H9 (cell line): Measurements from ENCODE around the gene CSTF3. TPM values are rescaled to one million over a fixed set of nuclear protein-coding genes. Genes with fewer than 3 reads are reported as not detected.

Source experiments
- DNase-seq: peaks from one replicate; pipeline ENCODE4 v3.0.0-alpha.2; 2017
- H2AFZ ChIP-seq: one replicate; pipeline ENCODE4 v1.6.1; 2013; ENCODE audit warnings: mild to moderate bottlenecking, low read length, control low read depth, moderate library complexity
- H2AK5ac ChIP-seq: 2 replicates; pipeline ENCODE4 v1.6.1; 2013; ENCODE audit warnings: low read length, control low read depth, mixed read lengths; ENCODE audit not compliant: insufficient read length
- H2BK120ac ChIP-seq: one replicate; pipeline ENCODE4 v1.6.1; 2013; ENCODE audit warnings: low read depth, mild to moderate bottlenecking, low read length, control low read depth, inconsistent platforms; ENCODE audit not compliant: poor library complexity, severe bottlenecking
- H2BK12ac ChIP-seq: 2 replicates; pipeline ENCODE4 v1.6.1; 2013; ENCODE audit warnings: low read length, control low read depth, mixed read lengths, low read depth; ENCODE audit not compliant: insufficient read length
- H2BK15ac ChIP-seq: 2 replicates; pipeline ENCODE4 v1.6.1; 2013; ENCODE audit warnings: low read depth, low read length, control low read depth
- H2BK20ac ChIP-seq: one replicate; pipeline ENCODE4 v1.6.1; 2013; ENCODE audit warnings: low read depth, mild to moderate bottlenecking, low read length, control low read depth, inconsistent platforms; ENCODE audit not compliant: poor library complexity, severe bottlenecking
- H2BK5ac ChIP-seq: 2 replicates; pipeline ENCODE4 v1.6.1; 2013; ENCODE audit warnings: low read length, control low read depth, mixed read lengths; ENCODE audit not compliant: insufficient read length
- H3K14ac ChIP-seq: 2 replicates; pipeline ENCODE4 v1.6.1; 2013; ENCODE audit warnings: low read length, control low read depth; ENCODE audit not compliant: insufficient read depth
- H3K18ac ChIP-seq: 2 replicates; pipeline ENCODE4 v1.6.1; 2013; ENCODE audit warnings: low read depth, mild to moderate bottlenecking, mixed read lengths, low read length, control low read depth; ENCODE audit not compliant: insufficient read length
- H3K23ac ChIP-seq: 2 replicates; pipeline ENCODE4 v1.6.1; 2013; ENCODE audit warnings: low read length, control low read depth, mixed read lengths, low read depth; ENCODE audit not compliant: insufficient read length
- H3K23me2 ChIP-seq: 2 replicates; pipeline ENCODE4 v1.6.1; 2013; ENCODE audit warnings: low read depth, mild to moderate bottlenecking, mixed read lengths, low read length, control low read depth; ENCODE audit not compliant: insufficient read length, poor library complexity, severe bottlenecking
- H3K27ac ChIP-seq: 2 replicates; pipeline ENCODE4 v1.5.1; 2013; ENCODE audit warnings: low read length, control low read depth, mixed read lengths, low read depth; ENCODE audit not compliant: insufficient read length
- H3K27me3 ChIP-seq: 2 replicates; pipeline ENCODE4 v1.6.1; 2013; ENCODE audit warnings: low read length, control low read depth, inconsistent platforms; ENCODE audit not compliant: insufficient read depth
- H3K4ac ChIP-seq: 2 replicates; pipeline ENCODE4 v1.6.1; 2013; ENCODE audit warnings: low read depth, mild to moderate bottlenecking, control low read depth, inconsistent platforms, low read length, moderate library complexity
- H3K4me1 ChIP-seq: 2 replicates; pipeline ENCODE4 v1.6.1; 2013; ENCODE audit warnings: low read length, control low read depth, inconsistent platforms; ENCODE audit not compliant: insufficient read depth
- H3K4me2 ChIP-seq: 2 replicates; pipeline ENCODE4 v1.6.1; 2013; ENCODE audit warnings: low read length, control low read depth, mixed read lengths; ENCODE audit not compliant: insufficient read length, insufficient read depth
- H3K56ac ChIP-seq: 2 replicates; pipeline ENCODE4 v1.6.1; 2013; ENCODE audit warnings: low read depth, mild to moderate bottlenecking, mixed read lengths, low read length, control low read depth; ENCODE audit not compliant: insufficient read length
- H3K79me1 ChIP-seq: 2 replicates; pipeline ENCODE4 v1.6.1; 2013; ENCODE audit warnings: low read depth, mild to moderate bottlenecking, moderate library complexity, low read length, control low read depth, inconsistent platforms; ENCODE audit not compliant: insufficient read depth, poor library complexity, severe bottlenecking
- H3K79me2 ChIP-seq: 2 replicates; pipeline ENCODE4 v1.6.1; 2013; ENCODE audit warnings: low read length, control low read depth, inconsistent platforms; ENCODE audit not compliant: insufficient read depth
- H3K9ac ChIP-seq: 2 replicates; pipeline ENCODE4 v1.6.1; 2013; ENCODE audit warnings: low read length, control low read depth, mixed read lengths; ENCODE audit not compliant: insufficient read length; ENCODE audit errors: extremely low read depth
- H3K9me3 ChIP-seq: one replicate; pipeline ENCODE4 v1.6.1; 2013; ENCODE audit warnings: low read depth, low read length, inconsistent platforms; ENCODE audit not compliant: control insufficient read depth
- H3T11ph ChIP-seq: one replicate; pipeline ENCODE4 v1.6.1; 2013; ENCODE audit warnings: mild to moderate bottlenecking, low read length, control low read depth, inconsistent platforms
- H4K20me1 ChIP-seq: one replicate; pipeline ENCODE4 v1.6.1; 2013; ENCODE audit not compliant: control insufficient read depth, insufficient read length, insufficient read depth
- H4K5ac ChIP-seq: 2 replicates; pipeline ENCODE4 v1.6.1; 2013; ENCODE audit warnings: low read depth, mild to moderate bottlenecking, mixed read lengths, low read length, control low read depth; ENCODE audit not compliant: insufficient read length
- H4K8ac ChIP-seq: replicated peaks from 2 replicates; pipeline ENCODE4 v1.6.1; 2013; ENCODE audit warnings: low read length, control low read depth, mixed read lengths, low read depth; ENCODE audit not compliant: insufficient read length
- H4K91ac ChIP-seq: 2 replicates; pipeline ENCODE4 v1.6.1; 2013; ENCODE audit warnings: low read depth, mild to moderate bottlenecking, moderate library complexity, mixed read lengths, low read length, control low read depth; ENCODE audit not compliant: insufficient read length
- H3K27ac Mint-ChIP-seq, 3 experiments: 2 replicates in 2 of 3; 3 replicates in 1 of 3; pipeline ENCODE4 v1.8.0; 2020 to 2021; ENCODE audit warnings: mixed read lengths in 3 of 3, mild to moderate bottlenecking in 1 of 3, moderate library complexity in 1 of 3
- H3K27me3 Mint-ChIP-seq: 2 replicates; pipeline ENCODE4 v1.8.0; 2021; ENCODE audit warnings: low read depth, mild to moderate bottlenecking, moderate library complexity, mixed read lengths
- H3K36me3 Mint-ChIP-seq, 3 experiments: 2 replicates in 2 of 3; 3 replicates in 1 of 3; pipeline ENCODE4 v1.8.0; 2020 to 2021; ENCODE audit warnings: low read depth in 3 of 3, mixed read lengths in 3 of 3; ENCODE audit not compliant: insufficient read depth in 1 of 3
- H3K4me1 Mint-ChIP-seq, 2 experiments: 2 replicates each; pipeline ENCODE4 v1.8.0; 2020; ENCODE audit warnings: mixed read lengths in 2 of 2
- H3K4me3 Mint-ChIP-seq, 2 experiments: 2 replicates in 1 of 2; 3 replicates in 1 of 2; pipeline ENCODE4 v1.8.0; 2020 to 2021; ENCODE audit warnings: mild to moderate bottlenecking in 2 of 2, mixed read lengths in 2 of 2, moderate library complexity in 1 of 2
- H3K9me3 Mint-ChIP-seq, 2 experiments: 2 replicates in 1 of 2; 3 replicates in 1 of 2; pipeline ENCODE4 v1.8.0; 2020; ENCODE audit warnings: mild to moderate bottlenecking in 2 of 2, mixed read lengths in 2 of 2, moderate library complexity in 1 of 2
- WGBS: extraction: QIAGEN DNeasy Blood & Tissue Kit; methylation state at CpG from one replicate; pipeline ENCODE4 v1.1.7; 2013; ENCODE audit warnings: missing lambda C conversion rate, low lambda C conversion rate, mixed read lengths; ENCODE audit not compliant: insufficient read length; ENCODE audit errors: extremely low coverage; 5-methylcytosine and 5-hydroxymethylcytosine counted together
- total RNA-seq: library from RNA; stranded (reverse); gene quantifications from 2 replicates; pipeline ENCODE4 v1.2.1, GENCODE V29; 2021
- TF ChIP-seq, protein P1 (sequence below): fragments of 200-600 bp; sonication (generic); conservative IDR thresholded peaks from 3 replicates; pipeline ENCODE4 v1.8.0; 2021; ENCODE audit warnings: antibody characterized with exemption, mild to moderate bottlenecking

The CSTF3 gene
- total RNA-seq, 1 experiment from 2014 or later: 41.5 TPM

DNA sequence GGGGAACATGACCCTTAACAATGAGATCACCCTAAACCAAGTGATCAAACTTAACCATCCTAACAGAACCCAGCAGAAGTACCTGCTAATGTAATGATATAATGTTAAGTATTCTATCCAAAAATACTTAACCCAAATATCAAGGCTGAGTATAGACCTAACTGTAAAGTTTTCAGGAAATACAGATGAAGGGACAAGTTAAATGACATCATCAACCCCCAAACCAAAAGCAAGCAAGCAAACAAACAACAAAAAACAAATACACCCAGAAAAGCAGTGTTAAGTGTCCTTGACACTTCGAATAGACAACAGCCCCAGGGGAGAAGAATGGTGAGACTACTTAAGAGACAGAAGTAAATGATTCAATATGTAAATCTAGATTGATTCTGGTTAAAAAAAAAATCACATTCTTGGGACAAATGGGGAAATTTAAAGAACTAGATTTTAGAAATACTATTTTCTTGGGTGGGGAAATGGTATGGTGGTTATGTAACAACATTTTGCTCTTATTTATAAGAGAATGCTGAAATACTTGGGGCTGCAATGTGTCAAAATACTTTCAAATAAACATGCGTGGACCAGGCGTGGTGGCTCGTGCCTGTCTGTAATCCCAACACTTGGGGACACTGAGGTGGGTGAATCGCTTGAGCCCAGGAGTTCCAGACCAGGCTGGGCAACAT is 2.5 kb downstream of the CSTF3 start:
- Histone ChIP-seq H3K23ac (no peak overlapping the region), H3K27me3 (no peaks in the 10 kb centered on the region), H3K23me2 (peaks cover 8% of the 10 kb centered on the region), H3K56ac (no peak overlapping the region), H2AK5ac (no peak overlapping the region), H3K18ac (no peak overlapping the region), H4K91ac (no peak overlapping the region), H3K4me1 (peaks cover 2% of the 10 kb centered on the region; the same call in 1 of the 2 replicates), H2BK20ac (no peak overlapping the region), H2BK5ac (no peak overlapping the region), H2BK15ac (no peak overlapping the region), H3K79me1 (peaks cover 3% of the 10 kb centered on the region), H4K8ac (no peak overlapping the region), H3K14ac (no peak overlapping the region), H3K9me3 (no peaks in the 10 kb centered on the region), H3K4ac (no peak overlapping the region), H3K79me2 (peaks cover 65% of the 10 kb centered on the region), H2BK120ac (no peak overlapping the region), H3T11ph (no peak overlapping the region), H2BK12ac (no peak overlapping the region), H3K27ac (no peak overlapping the region), H4K5ac (no peak overlapping the region), H2AFZ (no peak overlapping the region), H3K9ac (peak overlapping the region; percentile 37), H3K4me2 (peak overlapping the region; percentile 99), H4K20me1 (no peaks in the 10 kb centered on the region)
- Mint-ChIP-seq H3K4me3 (peak overlapping the region; percentile 99 to 100), H3K27ac (peak overlapping the region; percentile 1 to 62 (median 50); a peak in 3 of 7 replicates), H3K27me3 (no peaks in the 10 kb centered on the region), H3K36me3 (peaks cover 28 to 55% (median 39%) of the 10 kb centered on the region in 3 experiments), H3K9me3 (peaks cover 4 to 13% of the 10 kb centered on the region in 2 experiments; a peak in 3 of 5 replicates), H3K4me1 (peaks cover 37 to 48% of the 10 kb centered on the region in 2 experiments)
- TF ChIP-seq, protein P1, sequence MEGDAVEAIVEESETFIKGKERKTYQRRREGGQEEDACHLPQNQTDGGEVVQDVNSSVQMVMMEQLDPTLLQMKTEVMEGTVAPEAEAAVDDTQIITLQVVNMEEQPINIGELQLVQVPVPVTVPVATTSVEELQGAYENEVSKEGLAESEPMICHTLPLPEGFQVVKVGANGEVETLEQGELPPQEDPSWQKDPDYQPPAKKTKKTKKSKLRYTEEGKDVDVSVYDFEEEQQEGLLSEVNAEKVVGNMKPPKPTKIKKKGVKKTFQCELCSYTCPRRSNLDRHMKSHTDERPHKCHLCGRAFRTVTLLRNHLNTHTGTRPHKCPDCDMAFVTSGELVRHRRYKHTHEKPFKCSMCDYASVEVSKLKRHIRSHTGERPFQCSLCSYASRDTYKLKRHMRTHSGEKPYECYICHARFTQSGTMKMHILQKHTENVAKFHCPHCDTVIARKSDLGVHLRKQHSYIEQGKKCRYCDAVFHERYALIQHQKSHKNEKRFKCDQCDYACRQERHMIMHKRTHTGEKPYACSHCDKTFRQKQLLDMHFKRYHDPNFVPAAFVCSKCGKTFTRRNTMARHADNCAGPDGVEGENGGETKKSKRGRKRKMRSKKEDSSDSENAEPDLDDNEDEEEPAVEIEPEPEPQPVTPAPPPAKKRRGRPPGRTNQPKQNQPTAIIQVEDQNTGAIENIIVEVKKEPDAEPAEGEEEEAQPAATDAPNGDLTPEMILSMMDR: no peak
- no CpG with 5 or more reads among the region's 5 CpGs for WGBS
- DNase-seq: no peak
